Omental fat pad (tissue), 4 donors: ENCODE measurements around the gene SLC45A2. TPM values are rescaled to one million over a fixed set of nuclear protein-coding genes. Genes with fewer than 3 reads are reported as not detected.
"Not testable (repeated sequence)": the region's sequence is repeated elsewhere in the genome, so short reads cannot be mapped to it uniquely, and the experiment has no call there.

Experiments
- ATAC-seq: fragments of 150-250 bp; one replicate; pipeline ENCODE4 v1.9.1; 2016; ENCODE audit warnings: mild to moderate bottlenecking, moderate library complexity; ENCODE audit not compliant: low FRiP score
- DNase-seq: peaks from one replicate; pipeline ENCODE4 v3.0.0-alpha.2; 2019; ENCODE audit warnings: low spot score
- CTCF ChIP-seq, 3 donors: fragments of 450-650 bp; IDR thresholded peaks; one replicate each; pipeline ENCODE4 v1.5.1; 2016 to 2017; ENCODE audit warnings: antibody characterized with exemption in 3 of 3, mild to moderate bottlenecking in 3 of 3, moderate library complexity in 2 of 3
- total RNA-seq, 4 donors: library from RNA; depleted of rRNA; stranded (reverse); fragments of >200 nt; gene quantifications; one replicate each; pipeline ENCODE4 v1.1.0, GENCODE V29; 2016

Gene SLC45A2
- total RNA-seq, 4 donors from 2014 or later, result 0.19 TPM; not detected in 3

- ATAC-seq (peak; percentile 44), DNase-seq (no peak)
- TF ChIP-seq CTCF (IDR thresholded peaks at IDR 0.05), result no peak
Measured at GRCh38 chr5:33969572-33970452, 14.7 kb downstream of the SLC45A2 start.

- TF ChIP-seq CTCF (IDR thresholded peaks at IDR 0.05), result no peak
- ATAC-seq (no peak), DNase-seq (no peak)
Measured at GRCh38 chr5:33968211-33969005, 16.1 kb downstream of the SLC45A2 start.

- ATAC-seq (no peak), DNase-seq (no peak)
- no peak for TF ChIP-seq CTCF (IDR thresholded peaks at IDR 0.05)
Measured at GRCh38 chr5:33966805-33967204, 17.7 kb downstream of the SLC45A2 start.

- no peak for ATAC-seq
- DNase-seq, result no peak
- TF ChIP-seq CTCF (IDR thresholded peaks at IDR 0.05), result no peak
Measured at GRCh38 chr5:33964132-33964700, 20.3 kb downstream of the SLC45A2 start.

GRCh38 chr5:33958176-33958575 lies 26.3 kb downstream of the SLC45A2 start:
- TF ChIP-seq CTCF (IDR thresholded peaks at IDR 0.05), result no peak
- ATAC-seq (no peak), DNase-seq (no peak)

- no peak for ATAC-seq
- DNase-seq, result no peak
- TF ChIP-seq CTCF (IDR thresholded peaks at IDR 0.05), result no peak
Measured at GRCh38 chr5:33957577-33958150, 26.8 kb downstream of the SLC45A2 start.

GRCh38 chr5:33952175-33952574 lies 32.3 kb downstream of the SLC45A2 start:
- ATAC-seq, DNase-seq: not testable (repeated sequence)
